HG03139 (cell line): ENCODE results near the gene TRPV4.

Source experiments
- ATAC-seq: cut with Tn5 transposase; IDR thresholded peaks from one replicate; pipeline ENCODE4 v1.9.1; 2021; ENCODE audit not compliant: unreplicated experiment

The TRPV4 gene

GRCh38 chr12:109743076-109743910, 89.9 kb downstream of the TRPV4 start:
- no peak for ATAC-seq

GRCh38 chr12:109741970-109742703, 91.1 kb downstream of the TRPV4 start:
- ATAC-seq = no peak

GRCh38 chr12:109741286-109741969, 91.8 kb downstream of the TRPV4 start:
- ATAC-seq = no peak

GRCh38 chr12:109740694-109741245, 92.4 kb downstream of the TRPV4 start:
- ATAC-seq = no peak

- no peak for ATAC-seq
Observed at GRCh38 chr12:109739747-109740693, 93.2 kb downstream of the TRPV4 start.

- no peak for ATAC-seq
Observed at GRCh38 chr12:109738878-109739665, 94.1 kb downstream of the TRPV4 start.

GRCh38 chr12:109738209-109738608, 95.0 kb downstream of the TRPV4 start:
- no peak for ATAC-seq

- no peak for ATAC-seq
Observed at GRCh38 chr12:109737631-109738030, 95.6 kb downstream of the TRPV4 start.

- no peak for ATAC-seq
Observed at GRCh38 chr12:109737126-109737525, 96.1 kb downstream of the TRPV4 start.

- no peak for ATAC-seq
Observed at GRCh38 chr12:109736552-109737108, 96.6 kb downstream of the TRPV4 start.

GRCh38 chr12:109735825-109736551, 97.2 kb downstream of the TRPV4 start:
- no peak for ATAC-seq

- no peak for ATAC-seq
Observed at GRCh38 chr12:109735051-109735521, 98.1 kb downstream of the TRPV4 start.

- ATAC-seq = no peak
Observed at GRCh38 chr12:109734219-109735000, 98.8 kb downstream of the TRPV4 start.
